Measurements from ENCODE around the gene TAF11L13.

TAF11L13 gene

GRCh38 chr5:17680737-17681136 is 48.8 kb downstream of the TAF11L13 start:
- DNase-seq: no peak

All from AML-193 (cell line).